Epithelial cell of proximal tubule (primary cell): ENCODE results near the gene JMJD1C. TPM values are rescaled to one million over a fixed set of nuclear protein-coding genes. Genes with fewer than 3 reads are reported as not detected.

Experiments used
- DNase-seq: peaks from one replicate; pipeline ENCODE4 v3.0.0-alpha.2; 2011; ENCODE audit warnings: low read depth
- H3K4me3 ChIP-seq: 2 replicates; pipeline ENCODE4 v1.5.1; 2011; ENCODE audit warnings: low read depth, mild to moderate bottlenecking, low read length
- total RNA-seq: library from RNA; depleted of rRNA; stranded (reverse); fragments of >200 nt; gene quantifications from 2 replicates; pipeline ENCODE4 v1.2.3, GENCODE V29; 2015
- TF ChIP-seq, protein P1 (sequence below): conservative IDR thresholded peaks from 2 replicates; pipeline ENCODE4 v1.5.1; 2012; ENCODE audit warnings: low read depth, mild to moderate bottlenecking, low read length

JMJD1C gene
- total RNA-seq, 1 donor from 2014 or later: 56.6 TPM

DNA sequence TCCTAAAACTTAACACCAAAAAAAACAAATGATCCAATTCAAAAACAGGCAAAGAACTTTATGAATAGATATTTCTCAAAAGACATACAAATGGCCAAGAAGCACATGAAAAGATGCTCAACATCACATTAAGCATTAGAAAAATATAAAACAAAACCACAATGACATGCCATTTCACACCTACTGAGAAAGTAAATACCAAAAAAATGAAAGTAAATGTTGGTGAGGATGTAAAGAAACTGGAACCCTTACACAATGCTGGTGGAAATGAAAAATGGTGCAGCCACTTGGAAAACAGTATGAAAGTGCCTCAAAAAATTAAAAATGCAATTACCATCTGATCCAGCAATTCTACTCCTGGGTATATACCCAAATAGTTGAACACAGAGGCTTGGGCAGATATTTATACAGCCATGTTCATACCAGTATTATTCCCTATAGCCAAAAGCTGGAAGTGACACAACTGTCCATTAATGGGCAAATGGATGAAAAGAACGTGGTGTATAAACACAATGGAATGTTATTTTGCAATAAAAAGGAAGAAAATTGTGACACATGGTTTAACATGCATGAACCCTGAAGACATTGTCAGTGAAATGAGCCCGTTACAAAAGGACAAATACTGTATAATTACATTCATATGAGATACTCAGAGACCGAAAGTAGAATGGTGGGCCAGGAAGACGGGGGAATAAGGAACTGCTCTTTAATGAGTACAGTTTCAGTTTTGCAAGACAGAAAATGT is 89.0 kb downstream of the JMJD1C start:
- no peak overlapping the region for H3K4me3 ChIP-seq
- DNase-seq: no peak

DNA sequence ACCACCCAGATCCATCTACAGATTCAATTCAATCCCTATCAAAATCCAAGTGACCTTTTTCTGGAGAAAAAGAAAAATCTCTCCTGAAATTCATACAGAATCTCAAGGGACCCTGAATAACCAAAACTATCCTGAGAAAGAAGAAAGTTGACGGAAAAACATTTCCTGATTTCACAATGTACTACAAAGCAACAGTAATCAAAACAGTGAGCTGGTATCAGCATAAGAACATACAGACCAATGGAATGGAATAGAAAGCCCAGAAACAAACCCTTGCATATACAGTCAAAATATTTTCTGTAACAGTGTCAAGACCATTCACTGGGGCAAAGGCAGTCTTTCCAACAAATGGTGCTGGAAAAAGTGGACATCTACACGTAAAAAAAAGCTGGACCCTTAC is 89.9 kb downstream of the JMJD1C start:
- H3K4me3 ChIP-seq: no peak overlapping the region
- TF ChIP-seq, protein P1, sequence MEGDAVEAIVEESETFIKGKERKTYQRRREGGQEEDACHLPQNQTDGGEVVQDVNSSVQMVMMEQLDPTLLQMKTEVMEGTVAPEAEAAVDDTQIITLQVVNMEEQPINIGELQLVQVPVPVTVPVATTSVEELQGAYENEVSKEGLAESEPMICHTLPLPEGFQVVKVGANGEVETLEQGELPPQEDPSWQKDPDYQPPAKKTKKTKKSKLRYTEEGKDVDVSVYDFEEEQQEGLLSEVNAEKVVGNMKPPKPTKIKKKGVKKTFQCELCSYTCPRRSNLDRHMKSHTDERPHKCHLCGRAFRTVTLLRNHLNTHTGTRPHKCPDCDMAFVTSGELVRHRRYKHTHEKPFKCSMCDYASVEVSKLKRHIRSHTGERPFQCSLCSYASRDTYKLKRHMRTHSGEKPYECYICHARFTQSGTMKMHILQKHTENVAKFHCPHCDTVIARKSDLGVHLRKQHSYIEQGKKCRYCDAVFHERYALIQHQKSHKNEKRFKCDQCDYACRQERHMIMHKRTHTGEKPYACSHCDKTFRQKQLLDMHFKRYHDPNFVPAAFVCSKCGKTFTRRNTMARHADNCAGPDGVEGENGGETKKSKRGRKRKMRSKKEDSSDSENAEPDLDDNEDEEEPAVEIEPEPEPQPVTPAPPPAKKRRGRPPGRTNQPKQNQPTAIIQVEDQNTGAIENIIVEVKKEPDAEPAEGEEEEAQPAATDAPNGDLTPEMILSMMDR: no peak
- DNase-seq: no peak

More for the DNA sequence above, 89.0 kb downstream of the JMJD1C start:
- TF ChIP-seq, protein P1: no peak

DNA sequence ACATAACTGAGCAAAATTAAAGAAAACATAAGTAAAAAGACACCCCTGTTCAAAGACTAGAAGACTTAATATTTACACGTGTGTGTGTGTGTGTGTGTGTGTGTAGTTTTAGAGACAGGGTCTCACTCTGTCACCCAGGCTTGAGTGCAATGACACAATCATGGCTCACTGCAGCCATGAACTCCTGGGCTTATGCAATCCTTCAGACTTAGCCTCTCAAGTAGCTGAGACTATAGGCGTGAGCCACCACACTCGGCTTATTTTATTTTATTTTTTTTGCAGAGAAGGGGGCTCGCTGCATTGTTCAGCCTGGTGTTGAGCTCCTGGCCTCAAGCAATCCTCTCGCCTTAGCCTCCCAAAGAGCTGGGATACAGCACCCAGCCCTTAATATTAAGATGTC is 90.3 kb downstream of the JMJD1C start:
- no peak for DNase-seq
- TF ChIP-seq, protein P1: no peak
- H3K4me3 ChIP-seq: no peak overlapping the region

DNA sequence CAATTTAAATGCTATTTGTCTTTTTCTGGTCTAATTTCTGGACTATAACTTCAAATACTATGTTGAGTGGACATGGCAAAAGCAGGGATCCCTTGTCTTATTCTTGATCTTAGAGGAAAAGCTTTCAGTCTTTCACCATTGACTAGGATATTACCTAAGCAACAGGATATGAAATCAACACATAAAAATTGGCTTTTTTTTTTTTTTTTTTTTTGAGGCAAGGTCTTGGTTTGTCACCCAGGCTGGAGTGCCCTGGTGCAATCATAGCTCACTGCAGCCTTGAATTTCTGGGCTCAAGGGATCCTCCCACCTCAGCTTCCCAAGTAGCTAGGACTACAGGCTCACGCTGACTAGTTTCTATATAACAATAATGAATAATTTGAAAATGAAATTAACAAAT is 90.8 kb downstream of the JMJD1C start:
- TF ChIP-seq, protein P1: no peak
- no peak for DNase-seq

DNA sequence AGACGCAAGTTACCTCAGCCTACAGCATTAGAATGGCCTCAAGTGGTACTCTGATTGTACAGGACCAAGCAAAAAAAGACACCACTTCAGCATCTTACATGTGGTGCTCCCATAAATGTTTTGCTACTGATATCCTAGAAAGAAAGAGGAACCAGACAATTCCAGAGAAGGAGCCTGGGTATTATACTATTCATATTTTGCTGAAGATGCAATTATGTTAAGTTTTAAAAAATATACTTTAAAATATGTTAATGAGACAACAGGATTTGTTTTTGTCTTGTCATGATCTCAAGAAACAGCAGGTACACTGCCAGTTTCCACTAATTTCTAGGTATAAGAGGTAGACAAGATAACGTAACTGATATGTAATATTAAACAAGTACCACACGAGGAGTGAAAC is 92.6 kb downstream of the JMJD1C start:
- no peak overlapping the region for H3K4me3 ChIP-seq
- TF ChIP-seq, protein P1: no peak

More for the DNA sequence above, 90.8 kb downstream of the JMJD1C start:
- no peak overlapping the region for H3K4me3 ChIP-seq

DNA sequence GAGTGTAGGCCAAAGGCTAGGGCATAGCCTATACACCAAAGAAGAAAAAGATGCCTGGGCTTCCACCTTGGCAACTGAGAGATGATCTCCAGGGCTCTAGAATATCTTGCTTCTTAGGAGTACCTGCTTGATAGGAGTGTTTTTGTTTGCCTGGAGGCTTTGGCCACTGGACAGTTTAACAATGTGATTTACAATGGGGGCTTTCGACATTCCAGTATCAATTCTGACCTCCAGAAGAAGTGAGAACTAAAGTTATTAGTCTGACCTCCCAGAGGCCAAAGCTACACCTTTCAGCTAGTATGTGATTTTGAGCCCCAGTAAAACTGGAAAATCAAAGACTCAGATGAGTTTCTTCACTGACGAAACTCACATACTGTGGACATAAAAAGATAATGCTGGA is 96.1 kb downstream of the JMJD1C start:
- DNase-seq: no peak
- TF ChIP-seq, protein P1: no peak
- H3K4me3 ChIP-seq: no peak overlapping the region

More for the DNA sequence above, 92.6 kb downstream of the JMJD1C start:
- no peak for DNase-seq

DNA sequence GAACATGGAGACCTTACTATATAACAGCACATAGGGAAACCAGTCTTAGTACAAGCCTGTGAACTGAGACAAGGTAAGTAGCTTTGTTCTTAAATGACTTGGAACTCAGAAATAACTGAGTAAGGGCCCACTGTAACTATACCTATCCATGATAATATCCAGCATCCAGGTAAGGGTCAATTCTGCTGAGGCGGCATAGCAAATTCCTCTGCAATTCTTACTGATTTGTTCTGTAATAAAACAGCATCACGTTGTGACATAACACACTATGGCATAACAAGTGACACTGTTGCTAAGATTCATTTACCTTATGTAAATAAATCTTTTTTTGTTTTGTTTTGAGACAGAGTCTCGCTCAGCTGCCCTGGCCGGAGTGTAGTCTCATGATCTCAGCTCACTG is 97.4 kb downstream of the JMJD1C start:
- H3K4me3 ChIP-seq: no peak overlapping the region
- TF ChIP-seq, protein P1: no peak
- no peak for DNase-seq
